Osteocyte (in vitro differentiated cells): ENCODE data around the gene STARD3. TPM values are rescaled to one million over a fixed set of nuclear protein-coding genes. Genes with fewer than 3 reads are reported as not detected.

ENCODE experiments used
- DNase-seq: peaks from one replicate; pipeline ENCODE4 v3.0.0; 2021; ENCODE audit warnings: mixed read lengths; ENCODE audit not compliant: unreplicated experiment; ENCODE audit errors: extremely low spot score
- H3K27ac Mint-ChIP-seq: one replicate; pipeline ENCODE4 v1.8.0; 2021; ENCODE audit warnings: mild to moderate bottlenecking, mixed read lengths; ENCODE audit not compliant: unreplicated experiment
- H3K27me3 Mint-ChIP-seq: one replicate; pipeline ENCODE4 v1.8.0; 2021; ENCODE audit warnings: mixed read lengths; ENCODE audit not compliant: unreplicated experiment
- H3K36me3 Mint-ChIP-seq: one replicate; pipeline ENCODE4 v1.8.0; 2021; ENCODE audit warnings: mixed read lengths; ENCODE audit not compliant: unreplicated experiment
- H3K4me1 Mint-ChIP-seq: one replicate; pipeline ENCODE4 v1.8.0; 2021; ENCODE audit warnings: mixed read lengths; ENCODE audit not compliant: unreplicated experiment
- H3K4me3 Mint-ChIP-seq: one replicate; pipeline ENCODE4 v1.8.0; 2021; ENCODE audit warnings: mild to moderate bottlenecking, moderate library complexity, mixed read lengths; ENCODE audit not compliant: unreplicated experiment
- H3K9me3 Mint-ChIP-seq: one replicate; pipeline ENCODE4 v1.8.0; 2021; ENCODE audit warnings: mixed read lengths; ENCODE audit not compliant: unreplicated experiment
- CTCF ChIP-seq: fragments of 200-600 bp; sonication (generic); IDR thresholded peaks from 2 replicates; pipeline ENCODE4 v1.5.0; 2021; ENCODE audit warnings: antibody characterized with exemption, mild to moderate bottlenecking, moderate library complexity
- total RNA-seq: library from RNA; stranded (reverse); gene quantifications from 2 replicates; pipeline ENCODE4 v1.2.1, GENCODE V29; 2021

The STARD3 gene
- total RNA-seq, 1 donor from 2014 or later, result 68.9 TPM

DNA sequence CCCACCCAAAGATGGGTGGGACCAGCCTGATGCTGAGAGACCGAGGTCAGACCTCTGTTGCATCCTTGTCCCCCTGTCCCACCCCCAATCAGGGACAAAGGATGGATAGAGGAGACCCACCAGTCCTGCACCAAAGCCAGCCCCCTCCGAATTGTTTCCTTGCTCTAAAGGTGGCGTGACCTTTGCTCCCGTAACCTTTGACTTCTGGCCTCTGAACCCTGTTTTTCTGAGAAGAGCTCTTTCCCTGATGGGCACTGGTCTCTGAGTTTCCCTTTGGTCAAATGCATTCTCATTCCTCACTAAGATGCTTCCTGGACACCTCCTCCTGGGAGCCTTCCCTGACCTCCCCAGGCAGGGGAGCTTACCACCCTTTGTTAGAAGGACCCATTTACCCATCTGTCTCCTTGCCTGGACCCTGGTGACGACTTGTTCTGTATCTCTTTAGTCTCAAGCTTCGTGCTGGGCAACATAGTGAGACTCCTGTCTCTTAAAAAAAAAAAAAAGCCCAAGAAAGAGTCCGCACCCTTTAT is 23.9 kb upstream of the STARD3 start:
- no peak for TF ChIP-seq CTCF
- Mint-ChIP-seq H3K9me3 (no peaks in the 10 kb centered on the region), H3K4me1 (no peaks in the 10 kb centered on the region), H3K27me3 (peaks cover 68% of the 10 kb centered on the region), H3K36me3 (no peaks in the 10 kb centered on the region), H3K27ac (no peak overlapping the region), H3K4me3 (no peak overlapping the region)
- no peak for DNase-seq

DNA sequence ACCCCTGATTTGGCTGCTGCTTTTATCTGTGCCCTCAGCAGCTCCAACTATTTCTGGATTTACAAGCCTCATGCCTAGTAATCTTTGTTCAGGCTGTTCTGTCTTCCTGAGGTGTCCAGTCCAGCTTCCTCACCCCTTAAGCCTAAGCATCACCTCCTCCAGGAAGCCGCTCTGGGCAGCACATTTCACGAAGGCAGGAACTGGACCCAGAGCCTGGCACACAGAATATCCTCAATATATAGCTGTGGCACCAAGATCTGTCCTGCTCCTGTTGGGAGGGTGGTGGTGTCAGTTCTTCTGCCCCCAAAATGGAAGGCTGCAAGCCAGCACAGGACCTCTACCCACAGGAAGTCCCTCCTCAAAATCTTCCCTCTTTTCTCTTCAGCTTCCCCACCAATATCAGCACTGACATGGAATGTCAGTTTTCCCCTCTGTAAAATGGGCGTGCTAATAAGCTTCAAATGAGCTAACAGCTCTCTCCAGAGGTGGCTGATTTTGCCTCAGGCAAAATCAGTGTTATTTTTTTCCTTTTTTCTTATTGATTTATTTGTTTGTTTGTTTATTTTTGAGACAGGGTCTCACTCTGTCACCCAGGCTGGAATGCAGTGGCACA is 22.3 kb upstream of the STARD3 start:
- no peaks in the 10 kb centered on the region for H3K36me3 Mint-ChIP-seq
- no peaks in the 10 kb centered on the region for H3K9me3 Mint-ChIP-seq
- TF ChIP-seq CTCF, result no peak
- H3K27me3 Mint-ChIP-seq, result peaks cover 52% of the 10 kb centered on the region
- no peak overlapping the region for H3K27ac Mint-ChIP-seq
- H3K4me1 Mint-ChIP-seq, result peaks cover 3% of the 10 kb centered on the region
- no peak for DNase-seq
- no peak overlapping the region for H3K4me3 Mint-ChIP-seq

DNA sequence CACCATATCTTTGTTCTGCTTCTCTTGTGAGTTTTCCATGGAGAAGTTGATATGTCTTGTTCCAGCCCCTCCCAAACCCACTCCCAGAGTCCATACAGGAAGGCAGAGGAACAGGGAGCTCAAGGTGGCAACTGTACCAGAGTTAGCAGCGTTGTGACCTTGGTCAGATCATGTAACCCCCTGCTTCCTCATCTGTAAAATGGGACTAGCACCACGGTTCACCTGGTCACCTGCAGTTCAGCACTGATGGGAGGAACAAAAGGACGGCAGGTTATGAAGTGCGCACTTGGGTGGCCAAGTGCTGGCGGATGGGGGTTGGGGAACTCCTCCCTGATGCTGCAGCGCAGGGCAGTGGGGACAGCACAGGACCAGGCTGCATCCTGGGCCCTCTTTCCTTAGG is 21.5 kb upstream of the STARD3 start:
- H3K9me3 Mint-ChIP-seq, result no peaks in the 10 kb centered on the region
- H3K27me3 Mint-ChIP-seq, result peaks cover 46% of the 10 kb centered on the region

DNA sequence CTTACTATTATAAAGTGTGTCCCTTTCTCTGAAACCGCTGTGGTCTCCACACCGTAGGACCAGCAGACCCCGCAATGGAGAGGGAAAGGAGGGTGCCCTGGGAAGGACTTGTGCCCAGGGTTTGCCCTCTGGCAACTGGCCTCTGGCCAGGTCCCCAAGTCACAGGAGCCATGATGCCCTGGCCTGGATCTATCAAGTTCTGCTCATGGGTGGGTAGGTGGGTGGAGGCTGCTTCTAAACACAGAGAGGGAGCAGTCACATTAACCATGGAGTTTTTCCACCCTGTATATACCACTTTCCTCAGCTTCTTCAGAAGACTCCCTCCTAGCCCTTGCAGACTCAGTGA is 19.9 kb upstream of the STARD3 start:
- Mint-ChIP-seq H3K27ac (no peak overlapping the region), H3K4me1 (peaks cover 7% of the 10 kb centered on the region), H3K9me3 (no peaks in the 10 kb centered on the region), H3K36me3 (no peaks in the 10 kb centered on the region), H3K4me3 (peak overlapping the region; percentile 67), H3K27me3 (peaks cover 37% of the 10 kb centered on the region)
- no peak for DNase-seq
- no peak for TF ChIP-seq CTCF

More for the DNA sequence above, 21.5 kb upstream of the STARD3 start:
- no peak overlapping the region for H3K27ac Mint-ChIP-seq
- H3K4me1 Mint-ChIP-seq, result peaks cover 3% of the 10 kb centered on the region
- no peak overlapping the region for H3K4me3 Mint-ChIP-seq
- no peak for DNase-seq
- H3K36me3 Mint-ChIP-seq, result no peaks in the 10 kb centered on the region
- TF ChIP-seq CTCF, result no peak

DNA sequence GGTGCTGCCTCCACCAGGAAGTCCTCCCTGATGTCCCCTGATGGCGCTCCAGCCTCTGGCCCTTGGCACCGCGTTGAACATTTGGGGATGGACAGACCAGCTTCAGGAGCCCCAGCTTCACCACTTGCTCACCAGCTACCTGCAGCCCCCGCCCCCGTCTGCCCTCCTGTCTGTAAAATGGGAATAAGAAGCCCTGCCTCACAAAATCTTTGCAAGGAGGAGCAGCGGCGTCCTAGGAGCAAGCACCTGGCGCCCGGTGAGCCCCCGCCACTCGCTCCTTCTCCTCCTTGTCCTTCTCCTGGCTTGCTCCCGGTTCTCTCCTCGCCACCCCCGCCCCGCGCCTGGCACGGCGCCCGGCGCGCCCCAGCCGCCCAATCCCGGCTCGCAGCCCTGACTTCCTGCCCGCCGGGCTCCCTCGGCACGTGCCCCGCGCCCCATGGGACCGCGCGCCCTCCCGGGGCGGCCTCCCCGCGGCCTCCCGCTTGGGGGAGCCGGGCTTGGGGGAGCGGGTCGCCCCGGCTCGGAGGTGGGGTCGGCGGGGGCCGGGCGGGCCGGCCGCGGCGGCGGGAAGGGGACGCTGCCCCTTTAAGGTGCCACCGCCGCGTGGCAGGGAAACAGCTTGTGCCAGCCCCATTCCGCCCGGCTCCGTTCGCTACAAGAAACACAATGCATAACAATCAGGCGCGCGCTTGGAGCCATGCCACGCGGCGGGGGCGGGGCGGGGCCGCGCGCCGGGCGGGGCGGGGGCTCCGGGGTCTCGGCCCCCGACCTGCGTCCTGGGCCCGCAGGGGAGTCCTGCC is 19.3 kb upstream of the STARD3 start:
- Mint-ChIP-seq H3K4me1 (peaks cover 8% of the 10 kb centered on the region), H3K9me3 (no peaks in the 10 kb centered on the region), H3K27me3 (peaks cover 37% of the 10 kb centered on the region), H3K4me3 (peak overlapping the region; percentile 81), H3K36me3 (no peaks in the 10 kb centered on the region), H3K27ac (no peak overlapping the region)
- peak; percentile 91 for DNase-seq
- TF ChIP-seq CTCF, result no peak
